HG03095 (cell line): ENCODE measurements around the gene ATAD2B.
"Not testable (repeated sequence)": the region's sequence is repeated elsewhere in the genome, so short reads cannot be mapped to it uniquely, and the experiment has no call there.

Source experiments
- ATAC-seq: cut with Tn5 transposase; IDR thresholded peaks from one replicate; pipeline ENCODE4 v1.9.1; 2021; ENCODE audit warnings: moderate library complexity; ENCODE audit not compliant: unreplicated experiment

ATAD2B gene

GRCh38 chr2:23794234-23794633, 132.7 kb downstream of the ATAD2B start:
- no peak for ATAC-seq

- no peak for ATAC-seq
Observed at GRCh38 chr2:23793476-23793875, 133.4 kb downstream of the ATAD2B start.

GRCh38 chr2:23791030-23791429, 135.9 kb downstream of the ATAD2B start:
- ATAC-seq = no peak

- ATAC-seq = no peak
Observed at GRCh38 chr2:23789012-23789411, 137.9 kb downstream of the ATAD2B start.

- ATAC-seq = peak; percentile 73
Observed at GRCh38 chr2:23788100-23788499, 138.8 kb downstream of the ATAD2B start.

- ATAC-seq = no peak
Observed at GRCh38 chr2:23784971-23785370, 142.0 kb downstream of the ATAD2B start.

- ATAC-seq = no peak
Observed at GRCh38 chr2:23782646-23783045, 144.3 kb downstream of the ATAD2B start.

GRCh38 chr2:23782126-23782525, 144.8 kb downstream of the ATAD2B start:
- ATAC-seq = no peak

GRCh38 chr2:23780465-23780864, 146.5 kb downstream of the ATAD2B start:
- ATAC-seq = not testable (repeated sequence)

- no peak for ATAC-seq
Observed at GRCh38 chr2:23777826-23778225, 149.1 kb downstream of the ATAD2B start.

GRCh38 chr2:23776021-23776420, 150.9 kb downstream of the ATAD2B start:
- no peak for ATAC-seq

GRCh38 chr2:23772684-23773083, 154.2 kb downstream of the ATAD2B start:
- no peak for ATAC-seq

- no peak for ATAC-seq
Observed at GRCh38 chr2:23772056-23772455, 154.9 kb downstream of the ATAD2B start.

GRCh38 chr2:23769364-23769763, 157.6 kb downstream of the ATAD2B start:
- ATAC-seq = no peak

- no peak for ATAC-seq
Observed at GRCh38 chr2:23767876-23768621, 158.9 kb downstream of the ATAD2B start.

- no peak for ATAC-seq
Observed at GRCh38 chr2:23762141-23762540, 164.8 kb downstream of the ATAD2B start.

GRCh38 chr2:23761638-23762037, 165.3 kb downstream of the ATAD2B start:
- ATAC-seq = no peak

GRCh38 chr2:23760736-23761135, 166.2 kb downstream of the ATAD2B start:
- ATAC-seq = no peak

GRCh38 chr2:23757686-23758433, 169.1 kb downstream of the ATAD2B start:
- no peak for ATAC-seq

GRCh38 chr2:23756593-23757292, 170.2 kb downstream of the ATAD2B start:
- ATAC-seq = no peak

- no peak for ATAC-seq
Observed at GRCh38 chr2:23754970-23755369, 172.0 kb downstream of the ATAD2B start.
